Memory B cell (primary cell): ENCODE results near the gene PADI1.

Experiments
- ATAC-seq: fragments of 150-1000 bp; cut with Tn5 transposase; 2 replicates; pipeline ENCODE4 v1.10.0; 2021; ENCODE audit warnings: low read depth, mild to moderate bottlenecking, moderate library complexity
- DNase-seq, 2 donors: peaks; one replicate each; pipeline ENCODE4 v3.0.0; 2022; ENCODE audit warnings: low spot score in 2 of 2
- H3K27ac Mint-ChIP-seq: one replicate; pipeline ENCODE4 v1.8.0; 2022; ENCODE audit warnings: mild to moderate bottlenecking, moderate library complexity, mixed read lengths
- H3K27me3 Mint-ChIP-seq: one replicate; pipeline ENCODE4 v1.8.0; 2022; ENCODE audit warnings: mixed read lengths
- H3K36me3 Mint-ChIP-seq: one replicate; pipeline ENCODE4 v1.8.0; 2022; ENCODE audit warnings: mild to moderate bottlenecking, mixed read lengths
- H3K4me1 Mint-ChIP-seq: one replicate; pipeline ENCODE4 v1.8.0; 2022; ENCODE audit warnings: mixed read lengths
- H3K4me3 Mint-ChIP-seq: one replicate; pipeline ENCODE4 v1.8.0; 2022; ENCODE audit warnings: mild to moderate bottlenecking, moderate library complexity, mixed read lengths
- H3K9me3 Mint-ChIP-seq: one replicate; pipeline ENCODE4 v1.8.0; 2022; ENCODE audit warnings: mixed read lengths

PADI1 gene

DNA sequence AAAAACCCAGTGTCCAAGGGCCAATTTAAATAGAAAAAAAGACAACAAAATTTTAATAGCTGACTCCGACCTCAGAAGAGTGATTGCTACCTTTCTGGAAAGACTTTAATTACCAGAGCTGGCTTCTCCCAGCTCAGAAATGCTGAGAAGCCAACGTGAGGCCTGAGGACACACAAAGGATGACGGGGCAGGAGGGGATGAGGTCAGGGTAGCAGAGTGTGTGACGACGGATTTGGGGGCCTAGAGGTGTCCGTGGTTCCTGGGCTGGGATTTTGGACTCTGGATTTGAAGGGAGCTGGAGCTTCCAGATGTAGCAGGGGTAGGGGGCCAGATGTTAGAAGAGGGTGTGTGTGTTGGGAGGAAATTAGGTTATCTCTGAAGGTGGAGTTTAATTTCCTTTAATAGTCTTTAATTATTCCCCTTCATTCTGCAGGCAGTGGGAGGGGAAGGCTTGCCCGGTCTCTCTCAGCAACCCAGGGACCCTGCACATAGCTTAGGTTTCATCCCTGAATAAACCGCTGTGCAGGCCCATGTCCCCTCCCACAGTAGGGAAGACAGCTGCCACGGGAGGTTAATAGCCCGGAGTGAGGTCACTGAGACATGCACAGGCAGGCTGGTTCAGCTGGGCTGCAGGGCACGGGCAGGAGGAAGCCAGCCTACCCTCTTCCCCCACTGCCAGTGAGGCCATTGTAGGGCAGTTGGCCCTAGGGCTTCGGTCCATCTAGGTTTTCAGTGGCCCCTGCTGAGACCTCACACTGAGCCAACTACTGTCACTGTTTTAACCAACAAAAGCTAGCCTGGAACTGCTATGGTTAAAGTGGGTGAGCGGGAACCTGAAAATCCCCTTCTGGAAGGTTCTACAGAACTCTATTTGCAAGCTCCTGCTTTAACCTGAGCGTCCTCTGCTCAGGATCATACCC, 40.2 kb downstream of the PADI1 start:
- ATAC-seq (no peak), DNase-seq (no peak)
- Mint-ChIP-seq H3K4me3 (no peak overlapping the region), H3K27me3 (peaks cover 4% of the 10 kb centered on the region), H3K36me3 (no peaks in the 10 kb centered on the region), H3K4me1 (no peaks in the 10 kb centered on the region), H3K9me3 (no peaks in the 10 kb centered on the region), H3K27ac (no peak overlapping the region)

GRCh38 chr1:17245816-17246325, 40.9 kb downstream of the PADI1 start:
- no peaks in the 10 kb centered on the region for H3K9me3 Mint-ChIP-seq
- peaks cover 7% of the 10 kb centered on the region for H3K27me3 Mint-ChIP-seq
- no peaks in the 10 kb centered on the region for H3K36me3 Mint-ChIP-seq
- DNase-seq (no peak), ATAC-seq (no peak)
- H3K4me1 Mint-ChIP-seq, result no peaks in the 10 kb centered on the region
- H3K4me3 Mint-ChIP-seq, result no peak overlapping the region
- H3K27ac Mint-ChIP-seq, result no peak overlapping the region

- Mint-ChIP-seq H3K4me3 (no peak overlapping the region), H3K27ac (no peak overlapping the region), H3K27me3 (peaks cover 9% of the 10 kb centered on the region), H3K9me3 (no peaks in the 10 kb centered on the region), H3K36me3 (no peaks in the 10 kb centered on the region), H3K4me1 (no peaks in the 10 kb centered on the region)
- no peak for ATAC-seq
- no peak for DNase-seq
Measured at GRCh38 chr1:17246971-17247370, 42.0 kb downstream of the PADI1 start.

- H3K9me3 Mint-ChIP-seq, result no peaks in the 10 kb centered on the region
- no peak within 1 kb of the TSS for H3K27ac Mint-ChIP-seq
- no peak within 1 kb of the TSS for H3K4me3 Mint-ChIP-seq
- H3K36me3 Mint-ChIP-seq, result no peaks in the 10 kb centered on the region
- H3K27me3 Mint-ChIP-seq, result peaks cover 9% of the 10 kb centered on the region
- DNase-seq (no peak), ATAC-seq (no peak)
- no peaks in the 10 kb centered on the region for H3K4me1 Mint-ChIP-seq
Measured at GRCh38 chr1:17248781-17249180, 43.9 kb downstream of the PADI1 start, which contains the start of gene PADI3. Gene PADI3 (plus strand): TSS chr1:17249098. CDS start chr1:17249138, 40 bp downstream.

DNA sequence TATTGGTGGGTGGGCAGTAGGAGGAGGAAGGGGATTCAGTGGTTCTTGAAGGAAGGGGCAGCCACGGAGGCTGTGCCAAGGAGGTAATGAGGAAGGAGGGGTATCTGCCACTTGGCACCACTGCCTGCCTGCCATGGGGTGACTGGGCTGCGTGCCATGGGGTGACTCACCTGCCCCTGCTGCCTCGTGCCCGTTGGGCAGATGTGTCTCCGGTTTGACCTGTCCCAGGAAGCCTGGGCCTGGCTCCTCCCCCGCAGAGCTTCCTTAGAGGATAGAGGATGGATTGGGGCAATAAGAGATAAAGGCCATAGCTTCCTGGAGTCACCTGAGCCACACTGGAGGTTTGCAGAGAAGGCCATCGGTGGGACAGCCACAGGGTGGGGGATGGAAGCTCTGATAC, 45.7 kb downstream of the PADI1 start:
- DNase-seq (no peak), ATAC-seq (no peak)
- no peaks in the 10 kb centered on the region for H3K36me3 Mint-ChIP-seq
- no peak overlapping the region for H3K4me3 Mint-ChIP-seq
- no peaks in the 10 kb centered on the region for H3K4me1 Mint-ChIP-seq
- no peaks in the 10 kb centered on the region for H3K9me3 Mint-ChIP-seq
- H3K27me3 Mint-ChIP-seq, result peaks cover 6% of the 10 kb centered on the region
- H3K27ac Mint-ChIP-seq, result no peak overlapping the region

- Mint-ChIP-seq H3K27me3 (peaks cover 12% of the 10 kb centered on the region), H3K4me1 (no peaks in the 10 kb centered on the region), H3K36me3 (no peaks in the 10 kb centered on the region), H3K9me3 (no peaks in the 10 kb centered on the region), H3K4me3 (no peak overlapping the region), H3K27ac (no peak overlapping the region)
- ATAC-seq (no peak), DNase-seq (no peak)
Measured at GRCh38 chr1:17251246-17251645, 46.3 kb downstream of the PADI1 start.

DNA sequence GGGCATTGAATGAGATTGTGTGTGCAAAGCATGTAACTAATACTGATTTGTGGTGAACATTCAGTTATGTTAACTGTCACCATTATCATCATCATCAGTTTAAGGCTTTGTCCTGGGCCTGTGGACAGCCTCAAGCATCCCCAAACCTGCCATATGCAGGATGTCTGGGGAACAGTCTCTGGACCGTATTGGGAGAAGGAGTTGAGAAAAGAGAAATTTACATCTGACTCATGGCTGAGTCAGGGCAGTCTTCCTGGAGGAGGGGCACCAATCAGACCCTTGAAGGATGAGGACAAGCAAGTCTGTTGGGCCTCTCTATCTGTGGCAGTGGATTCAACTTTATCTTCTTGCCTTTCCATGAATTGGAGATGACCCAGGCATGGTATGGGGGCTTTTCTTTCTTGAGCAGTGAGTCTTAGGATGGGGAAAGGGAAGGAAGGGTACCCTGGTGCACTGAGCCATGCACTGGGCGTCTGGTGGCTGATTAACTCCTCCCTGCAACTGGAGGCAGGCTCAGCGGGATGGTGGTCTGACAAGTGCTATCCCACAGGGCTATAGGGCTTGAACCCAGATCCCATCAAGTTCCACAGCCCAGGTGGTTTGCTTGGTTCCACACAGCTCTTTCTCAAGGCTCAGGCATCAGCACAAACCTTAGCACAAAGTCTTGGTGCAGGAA, 46.9 kb downstream of the PADI1 start:
- H3K27me3 Mint-ChIP-seq, result peaks cover 12% of the 10 kb centered on the region
- H3K9me3 Mint-ChIP-seq, result no peaks in the 10 kb centered on the region
- no peak for DNase-seq
- no peak for ATAC-seq
- H3K27ac Mint-ChIP-seq, result no peak overlapping the region
- H3K36me3 Mint-ChIP-seq, result no peaks in the 10 kb centered on the region
- H3K4me1 Mint-ChIP-seq, result no peaks in the 10 kb centered on the region
- no peak overlapping the region for H3K4me3 Mint-ChIP-seq

DNA sequence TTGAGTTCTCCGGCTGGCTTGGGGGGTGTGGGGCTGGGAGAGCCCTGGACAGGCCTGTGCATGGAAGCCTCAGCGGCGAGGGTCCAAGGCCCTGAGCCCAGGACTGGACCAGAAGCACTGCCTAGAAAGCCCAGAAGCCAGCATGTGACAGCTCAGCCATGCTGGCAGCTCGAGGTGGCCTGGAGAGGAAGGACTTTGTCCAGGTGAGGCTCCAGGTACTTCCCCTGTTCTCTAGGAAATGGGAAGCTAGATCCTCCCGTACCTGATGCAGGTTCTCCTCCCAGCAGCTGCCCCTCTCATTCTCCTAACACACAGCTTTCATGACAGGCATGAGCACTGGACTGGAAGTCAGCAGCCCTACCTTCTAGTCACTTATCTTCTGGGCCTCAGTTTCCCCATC, 50.4 kb downstream of the PADI1 start:
- Mint-ChIP-seq H3K9me3 (no peaks in the 10 kb centered on the region), H3K27me3 (peaks cover 12% of the 10 kb centered on the region), H3K4me1 (no peaks in the 10 kb centered on the region), H3K27ac (no peak overlapping the region), H3K4me3 (no peak overlapping the region), H3K36me3 (no peaks in the 10 kb centered on the region)
- ATAC-seq (no peak), DNase-seq (no peak)

DNA sequence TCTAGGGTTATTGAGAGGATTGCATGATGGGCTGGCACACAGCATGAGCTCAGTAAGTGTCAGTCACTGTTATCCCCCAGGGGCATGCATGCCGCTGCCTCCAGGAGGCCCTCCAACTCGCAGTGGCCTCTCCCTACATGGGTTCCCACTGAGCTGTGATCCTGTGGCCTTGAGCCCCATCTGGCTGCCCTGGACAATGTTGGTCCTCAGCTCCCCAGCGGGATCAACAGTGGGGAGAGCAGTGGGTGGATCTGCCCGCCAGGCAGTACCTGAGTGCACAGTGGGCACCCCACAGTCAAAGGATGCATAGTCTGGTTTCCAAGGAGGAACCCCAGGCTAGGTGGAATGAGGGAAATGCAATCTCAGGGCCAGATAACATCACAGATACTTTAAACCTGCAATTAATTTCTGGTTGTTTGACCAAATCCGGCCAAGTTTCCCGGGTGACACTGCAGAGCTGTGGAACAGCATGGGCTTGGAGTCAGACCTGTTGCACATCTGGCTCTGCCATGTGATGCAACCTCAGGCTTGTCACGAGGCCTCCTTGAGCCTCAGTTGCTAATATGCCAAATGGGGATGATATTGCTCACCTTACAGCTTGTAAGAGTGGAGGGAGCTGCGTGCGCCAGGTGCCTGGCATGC, 53.3 kb downstream of the PADI1 start:
- no peak overlapping the region for H3K27ac Mint-ChIP-seq
- H3K9me3 Mint-ChIP-seq, result peaks cover 5% of the 10 kb centered on the region
- DNase-seq (no peak), ATAC-seq (no peak)
- no peaks in the 10 kb centered on the region for H3K36me3 Mint-ChIP-seq
- H3K4me3 Mint-ChIP-seq, result no peak overlapping the region
- H3K4me1 Mint-ChIP-seq, result no peaks in the 10 kb centered on the region
- H3K27me3 Mint-ChIP-seq, result peaks cover 11% of the 10 kb centered on the region

DNA sequence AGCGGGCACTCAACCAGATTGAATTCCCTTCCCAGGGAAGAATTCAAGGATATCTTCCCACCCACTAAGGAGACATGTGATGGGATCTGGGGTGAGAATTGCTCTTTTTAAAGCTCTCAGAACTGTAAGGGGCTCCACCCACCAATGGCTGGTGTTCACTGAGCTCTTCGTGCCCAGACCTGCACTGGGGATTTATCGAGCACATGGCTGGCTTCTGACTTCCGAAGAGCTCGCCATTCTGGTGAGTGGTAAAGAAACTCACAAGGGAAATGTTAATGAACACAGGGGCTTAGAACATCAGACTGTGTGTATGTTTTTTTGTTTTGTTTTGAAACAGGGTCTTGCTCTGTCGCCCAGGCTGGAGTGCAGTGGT, 53.8 kb downstream of the PADI1 start:
- H3K27ac Mint-ChIP-seq, result no peak overlapping the region
- no peak for DNase-seq
- ATAC-seq, result no peak
- H3K36me3 Mint-ChIP-seq, result no peaks in the 10 kb centered on the region
- no peak overlapping the region for H3K4me3 Mint-ChIP-seq
- H3K27me3 Mint-ChIP-seq, result peaks cover 11% of the 10 kb centered on the region
- peaks cover 5% of the 10 kb centered on the region for H3K9me3 Mint-ChIP-seq
- no peaks in the 10 kb centered on the region for H3K4me1 Mint-ChIP-seq

DNA sequence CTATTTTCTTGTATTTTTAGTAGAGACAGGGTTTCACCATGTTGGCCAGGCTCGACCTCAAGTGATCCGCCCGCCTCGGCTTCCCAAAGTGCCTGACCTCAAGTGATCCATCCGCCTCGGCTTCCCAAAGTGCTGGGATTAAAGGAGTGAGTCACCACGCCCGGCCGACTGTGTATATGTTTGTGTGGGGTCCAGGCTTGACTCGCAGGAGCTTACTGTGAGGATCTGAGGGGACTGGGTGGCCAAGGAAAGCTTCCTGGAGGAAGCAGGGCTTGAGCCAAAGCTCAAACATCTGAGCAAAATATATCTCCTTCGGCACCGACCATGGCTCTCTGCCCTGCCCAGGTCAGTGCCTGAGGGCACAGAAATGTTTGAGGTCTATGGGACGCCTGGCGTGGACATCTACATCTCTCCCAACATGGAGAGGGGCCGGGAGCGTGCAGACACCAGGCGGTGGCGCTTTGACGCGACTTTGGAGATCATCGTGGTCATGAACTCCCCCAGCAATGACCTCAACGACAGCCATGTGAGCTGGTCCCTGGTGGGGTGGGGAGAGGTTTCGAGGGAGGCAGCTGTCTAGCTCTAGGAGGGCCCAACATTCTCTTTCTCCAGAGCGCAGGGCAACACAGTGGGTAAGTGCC, 54.4 kb downstream of the PADI1 start:
- H3K36me3 Mint-ChIP-seq, result no peaks in the 10 kb centered on the region
- H3K4me3 Mint-ChIP-seq, result no peak overlapping the region
- H3K9me3 Mint-ChIP-seq, result peaks cover 5% of the 10 kb centered on the region
- peaks cover 11% of the 10 kb centered on the region for H3K27me3 Mint-ChIP-seq
- ATAC-seq (no peak), DNase-seq (no peak)
- no peak overlapping the region for H3K27ac Mint-ChIP-seq
- H3K4me1 Mint-ChIP-seq, result no peaks in the 10 kb centered on the region

GRCh38 chr1:17260264-17260663, 55.3 kb downstream of the PADI1 start:
- H3K27ac Mint-ChIP-seq, result no peak overlapping the region
- no peak overlapping the region for H3K4me3 Mint-ChIP-seq
- H3K36me3 Mint-ChIP-seq, result no peaks in the 10 kb centered on the region
- H3K4me1 Mint-ChIP-seq, result no peaks in the 10 kb centered on the region
- peaks cover 11% of the 10 kb centered on the region for H3K27me3 Mint-ChIP-seq
- ATAC-seq (no peak), DNase-seq (no peak)
- H3K9me3 Mint-ChIP-seq, result peaks cover 5% of the 10 kb centered on the region

DNA sequence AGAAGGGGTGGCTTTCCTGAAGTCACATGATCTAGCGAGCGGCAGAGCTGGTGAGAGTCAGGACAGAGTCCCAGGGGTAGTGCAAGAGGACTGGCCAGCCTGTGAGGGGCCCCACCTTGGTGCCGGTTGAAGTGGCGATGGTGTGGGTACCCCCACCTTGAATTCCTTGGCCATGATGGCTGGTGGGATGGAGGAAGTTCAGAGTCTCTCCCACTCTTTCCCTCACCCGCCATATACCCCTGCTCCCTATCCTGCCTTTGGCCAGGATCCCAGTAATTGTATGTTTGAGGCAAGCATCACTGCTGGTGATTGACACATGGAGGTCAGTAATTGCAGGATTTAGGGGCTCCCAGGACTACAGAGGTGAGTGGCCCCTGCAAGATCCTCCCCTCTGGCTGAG, 55.8 kb downstream of the PADI1 start:
- Mint-ChIP-seq H3K27ac (no peak overlapping the region), H3K4me3 (no peak overlapping the region), H3K27me3 (peaks cover 7% of the 10 kb centered on the region), H3K36me3 (no peaks in the 10 kb centered on the region), H3K4me1 (no peaks in the 10 kb centered on the region), H3K9me3 (peaks cover 5% of the 10 kb centered on the region)
- ATAC-seq (no peak), DNase-seq (no peak)

DNA sequence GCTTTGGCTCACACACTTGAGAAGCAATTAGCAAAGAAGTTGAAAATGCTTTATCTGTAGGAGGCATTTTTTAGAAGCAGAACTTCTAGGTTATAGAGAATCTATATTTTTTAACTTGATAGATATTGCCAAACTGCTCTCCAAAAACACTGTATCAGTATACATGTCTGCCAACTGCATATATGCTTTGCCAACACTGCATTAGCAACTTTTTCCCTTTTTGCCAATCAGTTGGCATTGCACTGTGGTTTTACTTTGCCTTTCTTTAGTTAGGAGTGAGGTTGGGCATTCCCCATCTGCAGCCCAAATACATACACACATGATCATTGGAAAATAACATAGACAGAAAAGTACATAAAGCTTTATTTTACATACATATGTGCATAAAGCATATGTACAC, 59.0 kb downstream of the PADI1 start:
- no peaks in the 10 kb centered on the region for H3K36me3 Mint-ChIP-seq
- H3K4me3 Mint-ChIP-seq, result no peak overlapping the region
- H3K9me3 Mint-ChIP-seq, result peaks cover 5% of the 10 kb centered on the region
- ATAC-seq, result no peak
- no peak for DNase-seq
- H3K27ac Mint-ChIP-seq, result no peak overlapping the region
- H3K4me1 Mint-ChIP-seq, result no peaks in the 10 kb centered on the region
- H3K27me3 Mint-ChIP-seq, result peaks cover 2% of the 10 kb centered on the region
